Suprapubic skin (tissue), 4 donors: ENCODE data around the gene ARHGAP11A.

Source experiments
- CTCF ChIP-seq, 2 donors: fragments of 200-600 bp in 1 of 2; fragments of 450-650 bp in 1 of 2; sonication (generic) in 1 of 2; IDR thresholded peaks; one replicate each; pipeline ENCODE4 v1.5.1; 2016 to 2019; ENCODE audit warnings: antibody characterized with exemption in 2 of 2, mild to moderate bottlenecking in 1 of 2, moderate library complexity in 1 of 2
- EP300 ChIP-seq: sonication (generic); formaldehyde crosslinking; IDR thresholded peaks from one replicate; pipeline ENCODE4 v1.6.1; 2017; ENCODE audit warnings: antibody characterized with exemption
- POLR2A ChIP-seq, 2 donors: fragments of 450-650 bp; IDR thresholded peaks; one replicate each; pipeline ENCODE4 v1.6.1; 2017; ENCODE audit warnings: antibody characterized with exemption in 2 of 2, mild to moderate bottlenecking in 2 of 2, moderate library complexity in 2 of 2
- POLR2AphosphoS5 ChIP-seq, 3 donors: sonication (generic); formaldehyde crosslinking; IDR thresholded peaks; one replicate each; pipeline ENCODE4 v1.6.1; 2017; ENCODE audit warnings: antibody characterized with exemption in 3 of 3

DNA sequence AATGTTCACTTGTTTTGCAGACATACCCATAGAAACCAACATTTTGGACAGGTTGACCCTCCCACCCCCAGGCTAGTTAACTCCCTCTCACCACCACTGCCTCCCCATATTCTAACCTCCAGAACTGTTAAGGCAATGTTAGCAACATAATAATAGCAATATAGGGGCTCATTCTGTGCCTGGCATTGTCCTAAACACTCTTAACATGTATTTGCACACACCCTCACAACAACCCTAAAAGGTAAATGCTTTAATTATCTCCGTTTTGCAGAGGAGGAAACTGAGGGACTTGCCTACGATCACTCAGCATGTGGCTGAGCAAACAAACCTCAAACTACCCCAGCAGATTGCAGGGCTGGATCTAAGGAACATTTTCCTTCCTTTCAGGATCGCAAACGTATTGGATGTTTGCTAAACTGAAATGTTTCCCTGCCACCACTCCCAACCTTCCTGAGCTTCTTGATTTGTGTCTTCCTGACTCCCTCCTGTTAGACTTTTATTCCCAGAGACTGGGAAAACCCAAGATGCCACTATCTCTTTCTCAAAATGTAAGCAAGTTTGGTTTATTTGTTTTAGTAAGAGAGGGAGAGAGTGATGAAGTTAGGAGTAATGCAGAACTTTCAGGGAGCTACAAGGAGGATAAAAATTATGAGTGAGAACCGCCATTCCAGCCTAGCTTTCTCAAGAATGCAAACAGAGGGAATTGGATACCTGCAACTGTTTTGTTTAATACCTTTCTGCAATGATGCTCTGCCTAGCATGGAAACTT, 27.5 kb downstream of the ARHGAP11A start:
- no peak for TF ChIP-seq POLR2A (IDR thresholded peaks at IDR 0.05)
- TF ChIP-seq CTCF (IDR thresholded peaks at IDR 0.05): no peak
- TF ChIP-seq EP300: no peak
- no peak for TF ChIP-seq POLR2AphosphoS5 (IDR thresholded peaks at IDR 0.05)
